ENCODE results near the gene MSRB1. TPM values are rescaled to one million over a fixed set of nuclear protein-coding genes. Genes with fewer than 3 reads are reported as not detected.

MSRB1 gene
- total RNA-seq, 1 experiment from 2014 or later: 20.3 TPM

GRCh38 chr16:1895068-1895467, 47.9 kb downstream of the MSRB1 start:
- H3K4me1 Mint-ChIP-seq (ENCODE audit: low read depth, unreplicated experiment): peaks cover 10% of the 10 kb centered on the region
- H3K36me3 Mint-ChIP-seq (ENCODE audit: insufficient read depth, unreplicated experiment): peaks cover 5% of the 10 kb centered on the region
- H3K4me3 Mint-ChIP-seq (ENCODE audit: low read depth, unreplicated experiment): no peak overlapping the region
- H3K9me3 Mint-ChIP-seq (ENCODE audit: low read depth, unreplicated experiment): no peaks in the 10 kb centered on the region
- TF ChIP-seq CTCF (IDR thresholded peaks at IDR 0.05; ENCODE audit: unreplicated experiment): no peak
- no peak overlapping the region for H3K27ac Mint-ChIP-seq (ENCODE audit: unreplicated experiment)
- DNase-seq: no peak
- no TSS peak for BruUV-seq (replicated peaks)
- peaks cover 74% of the 10 kb centered on the region for H3K27me3 Mint-ChIP-seq (ENCODE audit: unreplicated experiment)
- CTCF ChIA-PET: interaction anchor here (0.8 kb wide), 1 partner anchor 11 kb away, joined by 7 read pairs; no protein-coding TSS in a partner anchor
- intact Hi-C loops (cut with micrococcal nuclease; ENCODE audit: unreplicated experiment): no loop called here

DNA sequence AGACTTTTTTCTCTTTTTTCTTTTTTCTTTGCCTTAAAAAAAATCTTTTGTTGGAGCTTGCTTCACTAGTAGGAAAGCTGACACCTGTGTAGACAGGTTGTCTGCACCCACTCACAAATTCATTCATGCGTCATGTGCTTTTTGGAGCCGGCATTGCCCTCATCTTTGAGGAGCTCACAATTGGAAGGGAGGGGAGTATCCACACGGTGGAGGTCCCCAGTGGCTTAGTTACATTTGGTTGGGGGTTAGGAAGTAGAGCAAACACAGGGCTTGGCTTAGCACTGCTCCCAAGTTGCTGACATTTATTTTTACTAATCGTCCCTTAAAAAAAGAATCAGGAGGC, 52.3 kb downstream of the MSRB1 start:
- H3K36me3 Mint-ChIP-seq (ENCODE audit: insufficient read depth, unreplicated experiment): no peaks in the 10 kb centered on the region
- no peak overlapping the region for H3K27ac Mint-ChIP-seq (ENCODE audit: unreplicated experiment)
- no peak for TF ChIP-seq CTCF (IDR thresholded peaks at IDR 0.05; ENCODE audit: unreplicated experiment)
- DNase-seq: no peak
- no peak overlapping the region for H3K4me3 Mint-ChIP-seq (ENCODE audit: low read depth, unreplicated experiment)
- CTCF ChIA-PET: no interaction called here
- H3K27me3 Mint-ChIP-seq (ENCODE audit: unreplicated experiment): peaks cover 54% of the 10 kb centered on the region
- H3K9me3 Mint-ChIP-seq (ENCODE audit: low read depth, unreplicated experiment): no peaks in the 10 kb centered on the region
- BruUV-seq (replicated peaks): no TSS peak
- peaks cover 7% of the 10 kb centered on the region for H3K4me1 Mint-ChIP-seq (ENCODE audit: low read depth, unreplicated experiment)
- intact Hi-C loops (cut with micrococcal nuclease; ENCODE audit: unreplicated experiment): no loop called here

DNA sequence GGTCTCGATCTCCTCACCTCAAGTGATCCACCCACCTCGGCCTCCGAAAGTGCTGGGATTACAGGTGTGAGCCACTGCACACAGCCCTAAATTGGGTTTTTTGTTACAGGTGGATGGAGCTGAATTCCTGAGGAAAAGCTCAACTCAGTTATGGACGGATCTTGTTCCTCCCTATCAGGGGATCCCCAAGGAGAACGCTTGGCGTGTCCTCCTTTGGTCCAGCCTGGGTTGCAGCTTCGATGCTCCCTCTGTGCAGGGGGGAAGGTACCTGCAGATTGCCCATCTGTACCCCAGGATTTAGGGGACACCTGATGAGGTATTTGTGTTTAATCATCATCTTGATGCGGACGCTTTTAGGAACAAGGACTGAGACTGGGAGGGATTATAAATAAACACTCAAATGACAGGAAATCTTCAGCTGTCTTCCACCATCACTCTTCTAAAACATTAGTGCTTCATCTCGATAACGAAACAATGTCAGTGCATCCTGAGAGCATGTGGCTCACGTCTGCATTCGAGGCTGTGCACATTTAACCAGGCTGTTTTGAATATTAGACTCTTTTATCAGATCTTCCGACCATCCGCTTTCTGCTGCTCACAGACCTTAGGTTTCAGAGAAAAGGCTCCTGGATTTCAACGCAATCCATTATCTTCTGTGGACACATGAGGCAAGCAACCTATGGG, 52.8 kb downstream of the MSRB1 start:
- Mint-ChIP-seq H3K4me3 (ENCODE audit: low read depth, unreplicated experiment) (no peak overlapping the region), H3K36me3 (ENCODE audit: insufficient read depth, unreplicated experiment) (no peaks in the 10 kb centered on the region), H3K4me1 (ENCODE audit: low read depth, unreplicated experiment) (peaks cover 7% of the 10 kb centered on the region), H3K27me3 (ENCODE audit: unreplicated experiment) (peaks cover 59% of the 10 kb centered on the region), H3K27ac (ENCODE audit: unreplicated experiment) (no peak overlapping the region), H3K9me3 (ENCODE audit: low read depth, unreplicated experiment) (no peaks in the 10 kb centered on the region)
- intact Hi-C loops (cut with micrococcal nuclease; ENCODE audit: unreplicated experiment): no loop called here
- no peak for DNase-seq
- no TSS peak for BruUV-seq (replicated peaks)
- TF ChIP-seq CTCF (IDR thresholded peaks at IDR 0.05; ENCODE audit: unreplicated experiment): no peak
- CTCF ChIA-PET: interaction anchor here (0.7 to 0.8 kb wide), 2 partner anchors 33 to 109 kb away, joined by 3 to 6 read pairs; no protein-coding TSS in a partner anchor

Other genes starting within 250 kb of the MSRB1 start
- gene MAPK8IP3, start 237.0 kb downstream of the MSRB1 start, total RNA-seq (2022): 104 and 110 TPM in 2 replicates
- 64.3 and 73.1 TPM in 2 replicates for gene NME3, start 171.7 kb downstream of the MSRB1 start, total RNA-seq (2022)
- gene EME2, start 170.4 kb downstream of the MSRB1 start, total RNA-seq (2022): 30.8 and 42.2 TPM in 2 replicates
- gene MRPS34, start 170.1 kb downstream of the MSRB1 start, total RNA-seq (2022): 128 and 135 TPM in 2 replicates
- 44.3 and 45.2 TPM in 2 replicates for gene SPSB3, start 160.6 kb downstream of the MSRB1 start, total RNA-seq (2022)
- gene NUBP2, start 160.2 kb downstream of the MSRB1 start, total RNA-seq (2022): 91.8 and 98.1 TPM in 2 replicates
- not detected in 2 replicates for gene IGFALS, start 149.5 kb downstream of the MSRB1 start, total RNA-seq (2022)
- 48.0 and 48.2 TPM in 2 replicates for gene HAGH, start 116.4 kb downstream of the MSRB1 start, total RNA-seq (2022)
- gene FAHD1, start 116.0 kb downstream of the MSRB1 start, total RNA-seq (2022): 33.1 and 43.3 TPM in 2 replicates
- not detected in 2 replicates for gene MEIOB, start 71.0 kb downstream of the MSRB1 start, total RNA-seq (2022)
- 0.29 TPM in 1 of 2 replicates, not detected in the other for gene HS3ST6, start 24.8 kb downstream of the MSRB1 start, total RNA-seq (2022)
- not detected in 2 replicates for gene RPL3L, start 11.5 kb upstream of the MSRB1 start, total RNA-seq (2022)
- gene NDUFB10, start 16.3 kb upstream of the MSRB1 start, total RNA-seq (2022): 148 and 153 TPM in 2 replicates
- gene RPS2, start 21.6 kb upstream of the MSRB1 start, total RNA-seq (2022): 2,674 and 2,950 TPM in 2 replicates
- not detected in 2 replicates for gene RNF151, start 23.7 kb upstream of the MSRB1 start, total RNA-seq (2022)
- gene TBL3, start 28.9 kb upstream of the MSRB1 start, total RNA-seq (2022): 62.0 and 71.1 TPM in 2 replicates
- gene NOXO1, start 38.3 kb upstream of the MSRB1 start, total RNA-seq (2022): 10.1 and 11.8 TPM in 2 replicates
- 40.8 and 43.5 TPM in 2 replicates for gene GFER, start 41.0 kb upstream of the MSRB1 start, total RNA-seq (2022)
- 3.6 and 3.8 TPM in 2 replicates for gene SYNGR3, start 46.8 kb upstream of the MSRB1 start, total RNA-seq (2022)
- 72.4 and 73.1 TPM in 2 replicates for gene ZNF598, start 66.6 kb upstream of the MSRB1 start, total RNA-seq (2022)
- gene NPW, start 76.6 kb upstream of the MSRB1 start, total RNA-seq (2022): 1.5 and 4.2 TPM in 2 replicates
- gene NHERF2, start 83.7 kb upstream of the MSRB1 start, total RNA-seq (2022): 15.7 and 22.0 TPM in 2 replicates
- 32.8 and 33.8 TPM in 2 replicates for gene NTHL1, start 104.6 kb upstream of the MSRB1 start, total RNA-seq (2022)
- gene TSC2, start 104.8 kb upstream of the MSRB1 start, total RNA-seq (2022): 170 and 194 TPM in 2 replicates
- gene PKD1, start 192.7 kb upstream of the MSRB1 start, total RNA-seq (2022): 82.0 and 86.0 TPM in 2 replicates
- gene RAB26, start 205.4 kb upstream of the MSRB1 start, total RNA-seq (2022): 10.8 and 12.3 TPM in 2 replicates
- gene TRAF7, start 212.6 kb upstream of the MSRB1 start, total RNA-seq (2022): 118 and 127 TPM in 2 replicates